HG03378 (cell line): ENCODE results near the gene AKIRIN1.
"Not testable (repeated sequence)": the region's sequence is repeated elsewhere in the genome, so short reads cannot be mapped to it uniquely, and the experiment has no call there.

Source experiments
- ATAC-seq: cut with Tn5 transposase; IDR thresholded peaks from one replicate; pipeline ENCODE4 v1.9.1; 2021; ENCODE audit warnings: mild to moderate bottlenecking, moderate library complexity; ENCODE audit not compliant: unreplicated experiment

The AKIRIN1 gene

DNA sequence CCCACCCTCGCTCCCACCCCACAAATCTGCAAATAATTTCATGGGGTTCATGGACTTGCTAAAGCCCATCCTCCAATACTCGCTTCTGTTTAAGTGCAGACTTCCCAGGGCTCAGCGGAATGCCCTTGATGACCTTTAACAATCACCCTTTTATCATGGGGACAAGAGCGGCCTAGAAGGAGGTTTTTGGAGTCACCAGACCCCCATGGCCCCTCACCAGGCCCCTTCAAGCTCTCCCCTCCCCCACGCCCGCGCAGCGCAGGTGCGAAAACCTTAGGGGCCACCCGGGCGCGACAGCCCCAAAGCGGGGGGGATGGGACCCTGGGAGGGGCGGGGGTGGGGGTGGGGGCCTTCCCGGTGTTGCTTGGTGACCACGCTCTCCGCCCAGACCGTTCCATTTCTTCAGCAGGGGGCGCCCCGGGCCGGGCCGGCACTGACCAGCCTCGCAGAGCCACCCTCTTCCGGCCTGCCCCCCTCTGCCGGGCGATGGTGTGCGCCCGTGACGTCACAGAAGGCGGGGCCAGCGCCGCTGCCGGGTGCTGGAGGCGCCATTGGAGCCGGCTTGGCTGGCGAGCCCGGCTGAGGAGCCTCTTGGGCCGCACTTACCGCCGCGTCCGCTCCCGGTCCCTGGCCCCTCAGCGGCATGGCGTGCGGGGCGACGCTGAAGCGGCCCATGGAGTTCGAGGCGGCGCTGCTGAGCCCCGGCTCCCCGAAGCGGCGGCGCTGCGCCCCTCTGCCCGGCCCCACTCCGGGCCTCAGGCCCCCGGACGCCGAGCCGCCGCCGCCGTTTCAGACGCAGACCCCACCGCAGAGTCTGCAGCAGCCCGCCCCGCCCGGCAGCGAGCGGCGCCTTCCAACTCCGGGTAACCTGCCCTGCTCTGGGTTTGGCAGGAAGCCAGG, at the start of gene AKIRIN1:
TSS of gene AKIRIN1 (plus strand) at position 539 of the 900 bp plus-strand sequence. CDS start at position 644, 105 bp downstream.
- peak; percentile 84 for ATAC-seq

GRCh38 chr1:38941527-38942019, 49.5 kb upstream of the AKIRIN1 start, which contains the start of gene RHBDL2:
RHBDL2 (minus strand) TSS chr1:38941830; CDS start chr1:38919212, 22,618 bp downstream.
- ATAC-seq, result no peak

DNA sequence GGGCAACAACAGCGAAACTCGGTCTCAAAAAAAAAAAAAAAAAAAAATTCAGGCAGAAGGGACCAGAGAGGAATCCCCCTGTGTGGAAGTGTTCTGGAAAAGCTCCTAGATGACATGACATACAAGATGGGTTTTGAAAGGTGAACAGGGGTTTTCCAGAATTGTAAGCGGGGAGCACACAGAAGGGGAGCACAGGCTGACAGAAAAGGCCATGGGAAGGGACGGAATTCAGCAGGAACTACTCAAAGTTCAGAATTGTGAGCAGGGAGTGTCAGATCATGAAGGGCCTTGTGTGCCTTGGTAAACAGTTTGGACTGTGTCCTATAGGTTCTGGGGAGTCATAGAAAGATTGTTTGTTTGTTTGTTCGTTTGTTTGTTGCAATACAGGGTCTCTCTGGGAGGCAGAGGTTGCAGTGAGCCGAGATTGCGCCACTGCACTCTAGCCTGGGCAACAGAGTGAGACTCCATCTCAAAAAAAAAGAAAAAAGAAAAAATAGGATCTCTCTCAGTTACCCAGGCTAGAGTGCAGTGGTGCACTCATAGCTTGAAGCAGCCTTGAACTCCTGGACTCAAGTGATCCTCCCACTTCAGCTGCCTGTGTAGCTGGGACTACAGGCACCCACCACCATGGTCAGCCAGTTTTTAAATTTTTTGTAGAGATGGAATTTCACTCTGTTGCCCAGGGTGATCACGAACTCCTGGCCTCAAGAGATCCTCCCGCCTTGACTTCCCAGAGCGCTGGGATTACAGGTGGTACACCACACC, 48.2 kb upstream of the AKIRIN1 start:
- no peak for ATAC-seq

DNA sequence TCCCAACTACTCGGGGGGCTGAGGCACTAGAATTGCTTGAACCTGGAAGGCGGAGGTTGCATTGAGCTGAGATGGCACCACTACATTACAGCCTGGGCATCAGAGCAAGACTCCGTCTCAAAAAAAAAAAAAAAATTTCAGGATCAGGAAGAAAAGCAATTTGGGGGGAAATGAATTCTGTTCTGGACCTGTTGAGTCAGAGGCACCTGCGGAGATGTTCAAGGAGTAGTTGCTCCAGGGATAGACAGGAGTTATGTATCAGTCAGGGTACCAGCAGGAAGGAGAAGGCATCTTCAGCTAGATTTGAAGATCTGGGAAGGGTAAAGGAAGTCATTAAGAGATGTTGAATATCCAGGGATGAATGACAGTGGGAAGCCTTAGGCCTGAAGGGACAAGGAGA, 46.5 kb upstream of the AKIRIN1 start:
- no peak for ATAC-seq

DNA sequence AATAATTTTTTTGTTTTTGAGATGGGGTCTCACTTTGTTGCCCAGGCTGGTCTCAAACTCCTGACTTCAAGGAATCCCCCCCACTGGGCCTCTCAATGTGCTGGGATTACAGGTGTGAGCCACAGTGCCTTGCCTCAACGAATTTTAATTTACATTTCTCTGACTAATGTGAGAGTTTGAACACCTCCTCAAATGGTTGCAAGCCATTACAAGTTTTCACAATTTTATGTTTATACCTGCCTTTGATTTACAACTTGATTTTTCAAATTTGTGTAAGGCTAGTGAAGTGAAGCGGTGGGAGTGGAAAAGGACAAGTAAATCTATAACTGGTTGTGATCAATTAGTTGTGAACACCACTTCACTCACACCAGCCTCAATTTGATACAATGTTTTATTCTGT, 40.5 kb upstream of the AKIRIN1 start:
- no peak for ATAC-seq

GRCh38 chr1:38953433-38953860, 37.6 kb upstream of the AKIRIN1 start:
- no peak for ATAC-seq

DNA sequence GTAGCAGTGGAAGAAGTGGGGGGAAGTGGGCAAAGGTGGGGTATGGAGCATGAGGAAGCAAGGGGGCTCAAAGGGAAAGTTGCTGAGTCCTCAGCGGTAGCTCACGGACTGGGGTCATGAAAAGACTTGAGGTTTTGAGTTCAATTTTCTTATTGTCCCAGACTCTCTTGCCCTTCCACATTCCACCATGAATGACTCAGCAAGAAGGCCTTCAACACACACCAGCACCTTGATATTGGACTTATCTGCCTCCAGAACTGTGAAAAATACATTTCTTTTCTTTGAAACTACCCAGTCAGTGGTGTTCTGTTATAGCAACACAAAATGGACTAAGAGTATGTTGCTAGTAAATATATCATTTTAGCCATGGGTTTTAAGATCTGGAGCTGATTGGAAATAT, 32.1 kb upstream of the AKIRIN1 start:
- no peak for ATAC-seq

- no peak for ATAC-seq
These were observed 29.0 kb upstream of the AKIRIN1 start for GRCh38 chr1:38962113-38962512.

DNA sequence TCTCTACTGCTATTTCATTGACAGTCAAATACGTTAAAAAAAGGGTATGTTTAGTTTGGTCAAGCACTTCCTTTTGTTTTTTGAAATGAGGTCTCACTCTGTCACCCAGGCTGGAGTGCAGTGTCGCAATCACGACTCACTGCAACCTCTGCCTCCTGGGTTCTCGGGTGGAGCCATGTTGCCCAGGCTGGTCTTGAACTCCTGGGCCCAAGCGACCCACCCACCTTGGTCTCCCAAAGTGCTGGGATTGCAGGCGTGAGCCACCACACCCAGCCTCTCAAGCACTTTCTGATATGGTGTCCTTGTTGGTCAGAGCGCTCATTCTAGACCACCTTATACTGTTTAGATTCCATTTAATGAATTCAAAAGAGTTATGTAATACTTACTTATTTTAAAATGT, 28.5 kb upstream of the AKIRIN1 start:
- no peak for ATAC-seq

- ATAC-seq, result no peak
These were observed 26.9 kb upstream of the AKIRIN1 start for GRCh38 chr1:38964140-38964548.

- ATAC-seq, result not testable (repeated sequence)
These were observed 17.9 kb upstream of the AKIRIN1 start for GRCh38 chr1:38973145-38973544.

DNA sequence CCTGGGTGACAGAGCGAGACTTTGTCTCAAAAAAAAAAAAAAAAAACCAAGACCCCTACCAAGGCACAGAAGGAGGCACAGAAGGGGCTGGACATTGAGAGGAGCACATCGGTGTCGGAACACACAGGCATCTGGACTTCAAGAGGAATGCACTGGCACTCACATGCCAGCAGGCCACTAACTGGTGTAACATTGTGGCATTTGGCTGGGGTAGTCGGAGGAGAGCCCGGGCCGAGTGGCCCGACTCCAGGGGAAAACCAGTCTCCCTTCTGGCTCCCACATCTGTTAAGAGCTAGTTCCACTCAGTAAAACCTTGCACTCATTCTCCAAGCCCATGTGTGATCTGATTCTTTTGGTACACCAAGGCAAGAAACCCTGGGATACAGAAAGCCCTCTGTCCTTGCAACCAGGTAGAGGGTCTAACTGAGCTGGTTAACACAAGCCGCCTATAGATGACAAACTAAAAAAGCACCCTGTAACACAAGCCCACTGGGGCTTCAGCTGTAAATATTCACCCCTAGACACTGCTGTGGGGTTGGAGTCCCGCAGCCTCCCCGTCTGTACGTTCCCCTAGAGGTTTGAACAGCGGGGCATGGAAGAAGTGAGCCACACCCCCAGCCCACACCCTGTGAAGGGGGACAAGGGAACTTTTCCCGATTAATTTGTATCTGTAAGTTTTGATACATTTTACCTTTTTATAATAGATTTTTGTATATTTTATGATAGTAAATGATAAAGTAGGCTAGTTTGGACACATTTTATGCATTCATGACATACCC, 17.2 kb upstream of the AKIRIN1 start:
- no peak for ATAC-seq

- ATAC-seq, result not testable (repeated sequence)
These were observed 13.5 kb upstream of the AKIRIN1 start for GRCh38 chr1:38977399-38978244.

DNA sequence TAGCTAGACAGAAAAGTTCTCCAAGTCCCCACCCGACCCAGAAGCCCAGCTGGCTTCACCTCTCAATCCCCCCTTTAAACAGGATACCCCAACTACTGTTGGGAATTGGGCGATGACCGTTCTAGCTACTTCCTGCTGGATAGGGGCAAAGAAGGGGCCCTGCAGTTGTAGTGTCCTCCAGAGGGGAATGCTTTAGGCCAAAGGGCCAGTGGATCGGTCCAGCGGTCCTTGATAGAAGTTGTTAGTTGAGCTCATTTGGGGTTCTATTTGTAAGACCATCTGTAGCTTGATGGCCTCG, 12.9 kb upstream of the AKIRIN1 start:
- ATAC-seq, result not testable (repeated sequence)

DNA sequence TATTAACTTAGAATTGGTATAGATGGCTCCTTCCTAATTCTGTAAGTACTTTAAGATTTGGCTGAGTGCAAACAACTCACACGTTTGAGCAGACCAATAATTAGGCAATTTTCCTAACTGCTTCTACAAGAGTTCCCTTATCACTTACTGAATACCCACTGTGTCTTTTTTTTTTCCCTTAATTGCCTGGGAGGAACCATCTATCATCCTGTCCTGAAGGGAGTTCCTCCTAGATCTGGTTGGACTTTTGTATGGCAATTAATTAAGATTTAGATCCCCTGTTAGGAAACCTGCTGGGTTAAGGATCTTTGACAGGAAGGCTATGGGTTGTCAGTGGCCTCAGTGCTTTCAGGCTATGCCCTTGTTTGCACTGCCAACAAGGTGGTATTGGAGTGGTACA, 11.7 kb upstream of the AKIRIN1 start:
- ATAC-seq, result not testable (repeated sequence)

GRCh38 chr1:38989979-38990378, 1.1 kb upstream of the AKIRIN1 start:
- no peak for ATAC-seq

DNA sequence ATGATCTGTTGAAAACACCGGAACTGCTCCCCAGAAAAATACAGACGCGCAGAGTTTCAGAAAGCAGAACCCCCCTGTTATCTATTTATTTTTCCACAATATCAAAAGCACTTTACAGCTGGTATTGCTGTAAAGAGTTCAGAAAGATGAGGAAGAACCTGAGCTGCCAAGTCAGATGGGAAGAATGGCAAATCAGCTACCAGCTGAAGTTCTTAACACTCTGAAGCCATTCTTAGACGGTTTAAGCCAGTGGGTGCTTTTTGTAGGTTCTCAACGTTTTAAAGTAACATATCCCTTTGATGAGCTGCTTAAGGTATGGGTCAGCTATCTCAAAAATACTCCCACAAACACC, 714 bp upstream of the AKIRIN1 start:
- ATAC-seq, result no peak

DNA sequence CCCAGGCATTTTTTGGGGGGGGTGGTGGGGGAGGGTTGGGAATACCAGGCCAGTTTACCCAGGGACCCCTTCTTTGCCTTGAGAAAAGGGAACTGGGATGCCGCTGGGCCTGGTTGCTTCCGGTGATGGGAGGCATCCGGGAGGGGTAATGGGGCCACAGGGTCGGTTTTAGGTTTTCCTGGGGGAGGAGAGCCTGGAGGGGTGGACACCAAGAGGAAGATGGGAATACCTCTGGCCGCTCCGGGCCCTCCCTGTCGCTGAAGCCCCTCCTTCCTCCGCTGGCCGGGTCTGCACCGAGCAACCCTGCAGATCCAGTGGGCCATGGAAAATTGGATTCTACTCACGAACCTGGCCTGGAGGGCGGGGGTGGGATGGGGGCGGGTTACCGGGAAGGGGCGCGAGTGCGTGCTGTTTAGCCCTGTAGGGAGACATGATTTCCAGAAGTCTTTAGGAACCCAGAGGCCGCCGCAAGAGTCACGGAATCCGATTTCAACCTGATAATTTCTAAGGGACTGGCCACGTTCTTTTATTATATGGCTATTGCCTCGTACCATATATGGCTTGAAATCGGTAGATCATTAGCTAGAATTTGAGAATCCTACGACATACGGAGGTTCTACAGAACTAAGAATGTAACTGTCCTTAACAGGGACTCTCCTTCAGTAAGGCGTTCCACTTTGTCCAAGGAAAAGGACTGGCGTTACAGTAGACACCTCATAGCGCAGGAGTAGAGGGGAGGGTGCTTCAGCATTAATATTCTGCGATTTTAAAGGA, 749 bp downstream of the AKIRIN1 start:
- no peak for ATAC-seq

GRCh38 chr1:38992412-38993111, 1.5 kb downstream of the AKIRIN1 start:
- no peak for ATAC-seq
